ENCODE results near the gene WWOX. TPM values are rescaled to one million over a fixed set of nuclear protein-coding genes. Genes with fewer than 3 reads are reported as not detected.

The WWOX gene
- total RNA-seq, 1 donor from 2014 or later = 43.2 TPM

DNA sequence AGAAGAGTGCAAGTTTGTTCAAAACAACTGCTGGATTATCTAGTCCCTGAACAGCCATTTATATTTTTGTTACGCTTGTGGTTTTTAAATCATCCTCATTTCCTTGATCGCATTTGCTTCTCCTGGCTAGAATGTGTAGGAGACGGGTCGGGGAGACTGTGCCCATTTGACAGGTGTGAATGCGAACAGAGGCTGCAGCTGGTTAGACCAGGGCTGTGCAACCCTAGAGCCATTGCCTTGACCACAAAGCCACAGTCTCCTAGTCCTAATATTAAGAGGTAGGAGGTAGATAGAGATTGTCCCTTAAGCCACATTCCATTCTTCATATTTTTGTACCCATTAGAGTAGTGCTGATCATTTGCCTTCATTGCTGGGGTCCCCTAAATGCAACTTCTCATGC, 639.1 kb downstream of the WWOX start:
- Mint-ChIP-seq H3K27me3 (no peaks in the 10 kb centered on the region), H3K36me3 (ENCODE audit: insufficient read depth) (no peaks in the 10 kb centered on the region), H3K4me1 (ENCODE audit: low read depth) (peaks cover 3% of the 10 kb centered on the region), H3K4me3 (ENCODE audit: low read depth) (no peak overlapping the region), H3K9me3 (ENCODE audit: low read depth) (no peaks in the 10 kb centered on the region), H3K27ac (no peak overlapping the region)
- TF ChIP-seq, protein P1, sequence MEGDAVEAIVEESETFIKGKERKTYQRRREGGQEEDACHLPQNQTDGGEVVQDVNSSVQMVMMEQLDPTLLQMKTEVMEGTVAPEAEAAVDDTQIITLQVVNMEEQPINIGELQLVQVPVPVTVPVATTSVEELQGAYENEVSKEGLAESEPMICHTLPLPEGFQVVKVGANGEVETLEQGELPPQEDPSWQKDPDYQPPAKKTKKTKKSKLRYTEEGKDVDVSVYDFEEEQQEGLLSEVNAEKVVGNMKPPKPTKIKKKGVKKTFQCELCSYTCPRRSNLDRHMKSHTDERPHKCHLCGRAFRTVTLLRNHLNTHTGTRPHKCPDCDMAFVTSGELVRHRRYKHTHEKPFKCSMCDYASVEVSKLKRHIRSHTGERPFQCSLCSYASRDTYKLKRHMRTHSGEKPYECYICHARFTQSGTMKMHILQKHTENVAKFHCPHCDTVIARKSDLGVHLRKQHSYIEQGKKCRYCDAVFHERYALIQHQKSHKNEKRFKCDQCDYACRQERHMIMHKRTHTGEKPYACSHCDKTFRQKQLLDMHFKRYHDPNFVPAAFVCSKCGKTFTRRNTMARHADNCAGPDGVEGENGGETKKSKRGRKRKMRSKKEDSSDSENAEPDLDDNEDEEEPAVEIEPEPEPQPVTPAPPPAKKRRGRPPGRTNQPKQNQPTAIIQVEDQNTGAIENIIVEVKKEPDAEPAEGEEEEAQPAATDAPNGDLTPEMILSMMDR (IDR thresholded peaks at IDR 0.05; ENCODE audit: unreplicated experiment) = no peak
- no peak for DNase-seq (ENCODE audit: low spot score, unreplicated experiment)

DNA sequence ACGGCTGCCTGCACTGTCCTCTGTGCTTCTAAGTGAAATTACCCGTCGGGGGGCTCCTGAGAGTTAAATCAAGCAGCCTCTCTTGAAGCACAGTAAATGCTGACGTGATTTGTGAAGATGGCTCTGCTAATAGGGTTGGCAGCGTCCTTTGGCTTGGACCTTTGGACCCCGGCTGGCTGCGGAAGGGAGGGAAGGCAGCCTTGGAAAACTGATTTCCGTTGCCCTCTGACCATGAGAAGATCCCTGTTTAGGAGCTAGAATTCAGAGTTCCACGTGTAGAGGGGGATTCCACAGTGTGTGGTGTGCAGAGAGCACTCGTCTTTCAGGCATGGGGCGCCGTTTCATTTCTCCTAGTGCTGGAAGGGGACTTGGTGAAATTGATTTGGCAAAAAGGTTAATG, 640.8 kb downstream of the WWOX start:
- Mint-ChIP-seq H3K27me3 (no peaks in the 10 kb centered on the region), H3K27ac (no peak overlapping the region), H3K4me3 (ENCODE audit: low read depth) (no peak overlapping the region), H3K36me3 (ENCODE audit: insufficient read depth) (no peaks in the 10 kb centered on the region), H3K9me3 (ENCODE audit: low read depth) (no peaks in the 10 kb centered on the region), H3K4me1 (ENCODE audit: low read depth) (peaks cover 1% of the 10 kb centered on the region)
- TF ChIP-seq, protein P1 (IDR thresholded peaks at IDR 0.05; ENCODE audit: unreplicated experiment) = no peak
- no peak for DNase-seq (ENCODE audit: low spot score, unreplicated experiment)

DNA sequence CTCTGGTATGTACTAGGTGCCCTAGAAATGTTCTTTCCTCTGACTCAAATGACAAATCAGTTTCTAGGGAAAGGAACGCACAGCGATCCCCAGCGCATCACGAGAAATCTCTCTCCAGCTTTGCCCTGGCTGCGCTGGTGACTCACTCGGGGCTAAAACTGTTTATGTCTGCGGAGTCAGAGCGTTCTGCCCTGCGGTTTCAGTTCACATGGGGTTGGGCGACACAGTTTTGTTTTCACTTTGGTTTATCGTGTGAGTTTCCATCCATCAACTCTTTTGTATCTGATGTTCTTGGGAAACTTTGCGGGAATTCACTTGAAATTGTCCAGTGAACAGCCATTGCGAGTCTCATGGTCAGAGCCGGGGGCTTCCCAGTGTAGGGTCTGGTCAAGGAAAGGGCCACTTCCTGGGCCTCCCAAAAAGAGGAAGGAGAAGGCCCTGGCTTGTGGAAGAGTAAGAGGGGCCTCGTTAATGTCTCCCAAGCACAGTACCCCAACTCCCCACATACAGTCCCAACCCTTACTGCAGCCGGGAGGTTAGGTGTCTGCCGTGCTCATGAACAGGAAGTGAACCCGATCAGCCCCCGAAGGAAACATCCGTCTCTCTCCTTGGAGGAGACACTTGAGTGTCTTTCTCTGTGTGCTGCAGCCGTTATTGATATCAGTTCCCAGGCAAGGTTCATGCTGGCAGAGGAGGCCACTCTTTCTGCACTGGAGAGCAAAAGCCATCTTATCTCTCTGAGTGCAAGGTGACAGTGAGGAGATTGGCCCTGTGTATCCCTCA, 643.2 kb downstream of the WWOX start:
- Mint-ChIP-seq H3K27ac (no peak overlapping the region), H3K4me3 (ENCODE audit: low read depth) (no peak overlapping the region), H3K36me3 (ENCODE audit: insufficient read depth) (no peaks in the 10 kb centered on the region), H3K4me1 (ENCODE audit: low read depth) (peaks cover 1% of the 10 kb centered on the region), H3K27me3 (no peaks in the 10 kb centered on the region), H3K9me3 (ENCODE audit: low read depth) (no peaks in the 10 kb centered on the region)
- no peak for DNase-seq (ENCODE audit: low spot score, unreplicated experiment)
- TF ChIP-seq, protein P1 (IDR thresholded peaks at IDR 0.05; ENCODE audit: unreplicated experiment) = no peak

DNA sequence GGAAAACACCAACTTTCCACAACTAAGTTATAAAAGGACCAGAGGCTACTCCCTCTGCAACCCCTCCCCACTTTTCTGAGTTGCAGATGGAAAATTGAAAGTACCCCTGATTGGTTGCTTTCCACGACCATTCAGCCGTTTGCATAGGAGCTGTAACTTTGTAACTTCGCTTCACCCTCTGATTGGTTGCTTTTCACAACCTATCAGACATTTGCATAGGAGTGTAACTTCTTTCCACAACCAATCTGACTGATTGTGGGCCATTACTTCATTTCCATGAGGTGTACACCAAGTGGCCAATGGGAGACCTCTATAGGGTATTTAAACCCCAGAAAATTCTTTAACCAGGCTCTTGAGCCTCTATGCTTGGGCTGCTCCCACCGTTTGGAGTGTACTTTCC, 644.1 kb downstream of the WWOX start:
- TF ChIP-seq, protein P1 (IDR thresholded peaks at IDR 0.05; ENCODE audit: unreplicated experiment) = no peak

DNA sequence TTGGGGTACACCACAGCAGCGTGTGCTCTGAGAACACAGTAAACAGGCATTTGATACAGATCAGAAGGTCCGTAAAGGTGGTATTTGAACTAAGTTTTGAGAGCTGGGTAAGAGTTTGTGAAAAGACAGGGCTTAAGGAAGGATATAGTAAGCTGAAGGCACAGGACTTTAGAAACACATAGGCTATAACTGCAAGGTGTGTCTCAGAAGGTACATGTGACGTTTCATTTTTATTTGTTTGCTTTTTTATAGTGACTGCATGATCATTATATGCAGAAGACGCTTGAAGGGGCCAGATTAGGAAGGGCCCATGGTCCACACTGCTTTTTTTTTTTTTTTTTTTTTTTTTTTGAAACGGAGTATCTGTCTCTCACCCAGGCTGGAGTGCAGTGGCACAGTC, 644.6 kb downstream of the WWOX start:
- no peaks in the 10 kb centered on the region for H3K4me1 Mint-ChIP-seq (ENCODE audit: low read depth)
- H3K27ac Mint-ChIP-seq = no peak overlapping the region
- TF ChIP-seq, protein P1 (IDR thresholded peaks at IDR 0.05; ENCODE audit: unreplicated experiment) = no peak
- no peak overlapping the region for H3K4me3 Mint-ChIP-seq (ENCODE audit: low read depth)
- H3K27me3 Mint-ChIP-seq = no peaks in the 10 kb centered on the region
- no peaks in the 10 kb centered on the region for H3K9me3 Mint-ChIP-seq (ENCODE audit: low read depth)
- no peaks in the 10 kb centered on the region for H3K36me3 Mint-ChIP-seq (ENCODE audit: insufficient read depth)
- no peak for DNase-seq (ENCODE audit: low spot score, unreplicated experiment)

More for the DNA sequence above, 644.1 kb downstream of the WWOX start:
- Mint-ChIP-seq H3K4me3 (ENCODE audit: low read depth) (no peak overlapping the region), H3K4me1 (ENCODE audit: low read depth) (no peaks in the 10 kb centered on the region), H3K36me3 (ENCODE audit: insufficient read depth) (no peaks in the 10 kb centered on the region), H3K9me3 (ENCODE audit: low read depth) (no peaks in the 10 kb centered on the region), H3K27ac (no peak overlapping the region), H3K27me3 (no peaks in the 10 kb centered on the region)
- DNase-seq (ENCODE audit: low spot score, unreplicated experiment) = no peak
